ENCODE results near the gene LZIC.

DNA sequence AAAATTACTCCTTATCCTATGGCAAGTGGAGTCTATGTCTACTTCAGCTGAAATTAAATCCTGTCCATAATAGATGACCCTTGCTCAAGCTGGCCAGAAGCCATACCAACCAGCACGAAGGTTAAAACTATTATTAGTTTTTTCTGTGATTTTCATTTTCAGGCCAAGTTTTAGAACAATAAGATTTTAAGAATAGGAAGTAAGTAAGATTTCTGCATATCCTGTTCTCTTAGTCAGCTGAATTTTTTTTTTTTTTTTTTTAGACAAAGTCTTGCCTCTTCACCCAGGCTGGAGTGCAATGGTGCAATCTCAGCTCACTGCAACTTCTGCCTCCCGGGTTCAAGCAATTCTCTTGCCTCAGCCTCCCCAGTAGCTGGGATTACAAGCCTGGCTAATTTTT, 47.8 kb upstream of the LZIC start:
- no peak for TF ChIP-seq GATA2 (IDR thresholded peaks at IDR 0.05; ENCODE audit: low read depth, low read length)
- no peak for TF ChIP-seq GATA3 (IDR thresholded peaks at IDR 0.05; ENCODE audit: low read depth, low read length)

Measured in SH-SY5Y (cell line).